HG03175 (cell line): ENCODE data around the gene PCARE.
"Not testable (repeated sequence)": the region's sequence is repeated elsewhere in the genome, so short reads cannot be mapped to it uniquely, and the experiment has no call there.

Experiments
- ATAC-seq: cut with Tn5 transposase; IDR thresholded peaks from one replicate; pipeline ENCODE4 v1.9.1; 2021; ENCODE audit warnings: mild to moderate bottlenecking, moderate library complexity; ENCODE audit not compliant: unreplicated experiment

The PCARE gene

GRCh38 chr2:29097569-29097968, 23.2 kb upstream of the PCARE start:
- no peak for ATAC-seq

- ATAC-seq: no peak
Measured at GRCh38 chr2:29096969-29097368, 22.6 kb upstream of the PCARE start.

DNA sequence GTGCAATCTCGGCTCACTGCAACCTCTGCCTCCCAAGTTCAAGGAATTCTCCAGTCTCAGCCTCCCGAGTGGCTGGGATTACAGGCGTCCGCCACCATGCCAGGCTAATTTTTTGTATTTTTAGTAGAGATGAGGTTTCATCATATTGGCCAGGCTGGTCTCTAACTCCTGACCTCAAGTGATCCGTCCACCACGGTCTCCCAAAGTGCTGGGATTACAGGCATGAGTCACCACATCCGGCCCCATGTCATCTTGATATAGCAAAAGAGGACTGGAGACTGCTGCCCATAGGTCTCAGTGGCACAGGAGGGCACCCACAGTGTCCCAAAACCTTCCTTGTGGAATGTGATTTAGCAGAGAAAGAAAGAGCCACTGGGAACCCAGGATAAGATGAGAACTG, 16.0 kb upstream of the PCARE start:
- not testable (repeated sequence) for ATAC-seq

GRCh38 chr2:29084554-29084953, 10.2 kb upstream of the PCARE start:
- ATAC-seq: no peak

DNA sequence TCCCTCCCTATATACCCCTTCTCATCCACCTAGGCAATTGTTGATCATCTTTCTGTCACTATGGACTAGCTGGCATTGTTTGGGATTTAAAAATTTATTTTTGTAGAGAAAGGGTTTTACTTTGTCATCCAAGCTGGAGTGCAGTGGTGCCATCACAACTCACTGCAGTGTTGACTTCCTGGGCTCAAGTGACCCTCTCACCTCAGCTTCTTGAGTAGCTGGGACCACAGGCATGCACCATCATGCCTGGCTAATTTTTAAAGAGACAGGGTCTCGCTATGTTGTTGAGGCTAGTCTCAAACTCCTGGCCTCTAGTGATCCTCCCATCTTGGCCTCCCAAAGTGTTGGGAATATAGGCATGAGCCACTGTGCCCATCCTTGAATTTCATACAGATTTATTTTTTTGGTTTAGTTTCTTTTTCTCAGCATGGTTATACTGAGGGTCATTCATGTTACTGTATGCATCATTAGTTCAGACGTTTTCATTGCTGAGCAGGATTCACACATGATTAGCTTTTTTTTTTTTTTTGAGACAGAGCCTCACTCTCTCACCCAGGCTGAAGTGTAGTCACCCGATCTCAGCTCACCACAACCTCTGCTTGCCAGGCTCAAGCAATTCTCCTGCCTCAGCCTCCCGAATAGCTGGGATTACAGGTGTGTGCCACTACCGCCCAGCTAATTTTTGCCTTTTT, 8.6 kb upstream of the PCARE start:
- peak; percentile 82 for ATAC-seq

- ATAC-seq: no peak
Measured at GRCh38 chr2:29080886-29081743, 6.8 kb upstream of the PCARE start.

- no peak for ATAC-seq
Measured at GRCh38 chr2:29079887-29080286, 5.6 kb upstream of the PCARE start.

- no peak for ATAC-seq
Measured at GRCh38 chr2:29075894-29076705, 1.8 kb upstream of the PCARE start.

DNA sequence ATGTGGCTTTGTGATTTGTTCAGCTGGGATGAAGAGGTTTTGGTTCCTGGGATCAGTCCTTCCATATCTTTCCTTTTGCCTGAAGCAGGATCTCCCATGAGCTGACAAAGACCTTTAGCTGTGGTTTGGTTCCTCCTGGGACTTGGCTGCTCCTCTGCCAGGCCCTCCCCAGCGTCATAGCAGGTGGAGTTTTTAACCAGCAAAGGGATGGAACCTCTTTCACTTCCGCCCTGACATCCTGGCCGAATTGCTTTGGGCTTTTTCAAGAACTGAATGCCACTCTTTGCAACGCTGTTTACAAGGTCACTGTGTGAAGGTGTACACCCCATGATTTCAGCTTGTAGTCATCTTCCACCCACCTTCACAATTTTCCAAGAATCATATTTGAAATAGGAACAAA, 390 bp downstream of the PCARE start:
- no peak for ATAC-seq

GRCh38 chr2:29072971-29073725, 1.2 kb downstream of the PCARE start:
- ATAC-seq: no peak

- ATAC-seq: no peak
Measured at GRCh38 chr2:29072251-29072650, 2.1 kb downstream of the PCARE start.

GRCh38 chr2:29071032-29071975, 3.0 kb downstream of the PCARE start:
- no peak for ATAC-seq

- ATAC-seq: no peak
Measured at GRCh38 chr2:29070526-29070925, 3.8 kb downstream of the PCARE start.

DNA sequence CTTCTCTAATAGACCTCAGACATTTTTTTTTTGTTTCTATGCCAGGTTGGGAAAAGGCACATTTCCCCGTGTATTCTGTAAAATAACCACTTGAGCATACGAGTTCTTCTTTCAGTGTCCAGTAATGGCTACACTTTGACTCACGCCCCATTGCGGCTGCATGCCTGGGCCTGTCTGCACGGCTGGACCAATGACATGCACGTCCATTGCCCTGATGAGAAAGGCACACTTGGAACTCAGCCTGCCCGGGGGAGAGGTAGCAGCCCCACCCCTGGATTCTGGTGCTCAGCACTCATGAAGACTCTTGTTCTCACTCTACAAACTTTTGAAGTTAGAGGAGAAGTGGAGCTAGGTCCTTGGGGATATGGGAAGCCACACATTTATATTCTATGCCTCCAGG, 5.8 kb downstream of the PCARE start:
- ATAC-seq: no peak

DNA sequence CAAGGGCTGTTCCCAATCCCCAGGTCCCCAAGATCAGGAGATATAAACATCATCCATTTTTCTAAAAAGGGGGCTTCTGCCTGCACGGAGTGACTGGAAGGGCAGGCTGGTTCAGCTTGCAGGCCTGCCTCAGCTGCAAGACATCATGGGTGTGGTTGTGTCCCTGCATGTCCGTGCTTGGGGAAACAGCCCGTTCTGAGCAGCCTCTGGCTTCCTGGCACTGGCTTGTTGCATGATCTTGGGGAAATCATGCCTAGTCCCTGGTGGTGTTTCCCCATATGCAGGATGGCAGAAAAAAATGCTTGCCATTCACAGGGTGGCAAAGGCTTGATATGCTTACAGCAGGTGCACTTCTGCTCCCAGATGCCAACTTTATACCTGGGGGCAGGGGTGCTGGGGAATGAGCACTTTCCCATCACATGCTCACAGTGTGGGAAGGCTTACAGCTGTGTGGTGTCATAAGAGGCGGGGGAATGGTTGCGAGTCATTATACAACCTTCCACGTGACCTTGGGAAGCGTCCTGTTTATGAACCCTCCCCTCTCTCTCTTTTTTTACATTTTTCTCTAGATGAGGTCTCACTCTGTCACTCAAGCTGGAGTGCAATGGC, 7.2 kb downstream of the PCARE start:
- no peak for ATAC-seq

- no peak for ATAC-seq
Measured at GRCh38 chr2:29066271-29066860, 8.0 kb downstream of the PCARE start.

DNA sequence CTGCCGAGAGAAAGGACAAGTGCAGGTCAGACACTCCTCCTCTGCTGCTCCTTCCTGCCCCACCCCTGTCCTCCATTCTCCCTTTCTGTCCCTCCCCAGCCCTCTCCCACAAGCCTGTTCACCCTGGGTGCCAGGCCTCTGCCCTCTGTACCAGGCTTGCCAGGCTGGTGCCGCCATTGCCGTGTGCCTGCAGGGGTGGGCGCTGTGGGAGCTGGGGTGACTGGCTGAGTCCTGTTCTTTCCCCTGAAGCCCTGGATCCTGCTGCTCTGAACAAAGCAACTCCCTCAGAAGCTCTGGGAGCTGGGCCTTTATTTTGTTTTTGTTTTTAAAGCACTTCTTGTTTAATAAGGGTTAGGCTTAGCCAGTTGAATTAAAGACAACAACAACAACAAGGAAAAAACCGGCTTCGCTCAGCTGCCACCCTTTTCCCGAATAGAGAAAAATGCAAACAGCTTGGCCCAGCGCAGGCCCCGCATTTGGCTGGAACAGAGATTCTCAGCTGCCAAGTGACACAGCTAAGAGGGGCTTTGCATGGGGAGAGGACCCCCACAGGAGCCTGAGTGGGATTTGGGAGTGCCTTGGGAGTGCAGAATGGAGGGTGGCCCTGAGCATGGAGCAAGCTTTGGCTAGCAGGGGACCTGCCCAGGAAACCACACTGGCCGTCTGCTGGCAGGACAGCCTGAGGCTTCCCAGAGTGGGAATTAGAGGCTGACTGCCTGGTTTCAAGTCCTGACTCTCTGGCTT, 9.1 kb downstream of the PCARE start:
- no peak for ATAC-seq

- ATAC-seq: no peak
Measured at GRCh38 chr2:29064746-29065067, 9.6 kb downstream of the PCARE start.
